ENCODE results near the gene RNF151.

DNA sequence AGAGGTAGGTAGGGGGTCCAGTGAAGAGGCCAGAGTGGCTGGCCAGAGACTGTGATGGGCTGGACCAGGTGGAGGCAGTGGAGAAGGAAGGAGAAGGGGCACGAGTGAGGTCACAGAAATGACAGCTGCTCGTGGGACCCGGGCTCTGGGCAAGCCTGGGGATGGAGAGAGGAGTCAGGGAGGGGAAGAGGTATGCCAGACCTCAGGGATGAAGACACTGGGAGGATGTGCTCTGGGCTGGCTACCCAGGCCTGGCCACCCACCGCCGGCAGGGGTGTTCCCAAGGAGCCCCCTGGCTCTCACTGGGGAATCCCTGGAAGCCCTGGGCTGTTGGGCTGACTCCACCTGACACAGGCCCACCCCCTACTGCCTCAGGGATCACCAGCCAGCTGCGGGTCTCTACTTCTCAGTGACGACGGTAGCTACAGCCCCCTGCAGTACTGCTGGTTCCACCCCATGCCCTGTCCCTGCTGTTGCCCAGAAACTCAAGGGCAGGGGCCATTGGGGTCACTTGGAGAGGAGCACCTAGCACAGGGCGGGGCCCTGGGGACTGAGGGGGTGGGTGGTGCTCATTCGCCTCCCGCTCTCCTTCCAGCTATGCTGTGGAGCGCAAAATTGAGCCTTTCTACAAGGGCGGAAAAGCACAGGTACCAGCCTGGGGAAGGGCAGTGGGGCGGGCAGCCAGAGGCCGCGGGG, 7.0 kb downstream of the RNF151 start:
- TF ChIP-seq TCF4 (CRISPR knock-in tag; IDR thresholded peaks at IDR 0.05; ENCODE audit: borderline replicate concordance): no peak
- TF ChIP-seq ZFP3 (CRISPR knock-in tag; IDR thresholded peaks at IDR 0.05): no peak
- TF ChIP-seq, protein P1, sequence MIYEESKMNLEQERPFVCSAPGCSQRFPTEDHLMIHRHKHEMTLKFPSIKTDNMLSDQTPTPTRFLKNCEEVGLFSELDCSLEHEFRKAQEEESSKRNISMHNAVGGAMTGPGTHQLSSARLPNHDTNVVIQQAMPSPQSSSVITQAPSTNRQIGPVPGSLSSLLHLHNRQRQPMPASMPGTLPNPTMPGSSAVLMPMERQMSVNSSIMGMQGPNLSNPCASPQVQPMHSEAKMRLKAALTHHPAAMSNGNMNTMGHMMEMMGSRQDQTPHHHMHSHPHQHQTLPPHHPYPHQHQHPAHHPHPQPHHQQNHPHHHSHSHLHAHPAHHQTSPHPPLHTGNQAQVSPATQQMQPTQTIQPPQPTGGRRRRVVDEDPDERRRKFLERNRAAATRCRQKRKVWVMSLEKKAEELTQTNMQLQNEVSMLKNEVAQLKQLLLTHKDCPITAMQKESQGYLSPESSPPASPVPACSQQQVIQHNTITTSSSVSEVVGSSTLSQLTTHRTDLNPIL (CRISPR knock-in tag; IDR thresholded peaks at IDR 0.05; ENCODE audit: low read depth): no peak
- no peak for TF ChIP-seq BACH2 (CRISPR knock-in tag; IDR thresholded peaks at IDR 0.05; ENCODE audit: borderline replicate concordance)
- no peak for TF ChIP-seq ZNF70 (CRISPR knock-in tag; IDR thresholded peaks at IDR 0.05)

All from SK-N-SH treated with all-trans-retinoic acid at 6 μM for 48 hours (cell line).